Urinary bladder (tissue), 4 donors: ENCODE data around the gene RNU1-2. TPM values are rescaled to one million over a fixed set of nuclear protein-coding genes. Genes with fewer than 3 reads are reported as not detected.
"Not testable (repeated sequence)": the region's sequence is repeated elsewhere in the genome, so short reads cannot be mapped to it uniquely, and the experiment has no call there.

Experiments
- DNase-seq: peaks from one replicate; pipeline ENCODE4 v3.0.0-alpha.2; 2015; ENCODE audit errors: extremely low spot score
- H3K27ac ChIP-seq: one replicate; pipeline ENCODE4 v1.5.1; 2013; ENCODE audit warnings: low read depth, mild to moderate bottlenecking, moderate library complexity
- H3K36me3 ChIP-seq: one replicate; pipeline ENCODE4 v1.6.1; 2013; ENCODE audit warnings: mild to moderate bottlenecking, moderate library complexity; ENCODE audit not compliant: insufficient read depth
- H3K4me1 ChIP-seq: one replicate; pipeline ENCODE4 v1.6.1; 2013; ENCODE audit warnings: mild to moderate bottlenecking, moderate library complexity; ENCODE audit not compliant: insufficient read depth
- H3K4me3 ChIP-seq: one replicate; pipeline ENCODE4 v1.5.1; 2013; ENCODE audit warnings: low read depth, low read length
- WGBS: extraction: QIAGEN DNeasy Blood & Tissue Kit; methylation state at CpG from one replicate; pipeline ENCODE4 v1.1.7; 2013; 5-methylcytosine and 5-hydroxymethylcytosine counted together
- polyA plus RNA-seq: library from polyadenylated mRNA; stranded (reverse); fragments of 200-250 nt; gene quantifications from one replicate; pipeline ENCODE4 v1.2.3, GENCODE V29; 2013
- total RNA-seq: library from RNA; depleted of rRNA; stranded (reverse); fragments of >200 nt; gene quantifications from one replicate; pipeline ENCODE4 v1.2.3, GENCODE V29; 2014
- donor health status: healthy with polysubstance abuse.
- donor health status: healthy.

RNU1-2 gene
- total and polyA plus RNA-seq, 2 donors: under 0.01 TPM; not detected in 1

- not testable (repeated sequence) for H3K27ac ChIP-seq, DNase-seq
Observed at GRCh38 chr1:16873076-16873879, 22.5 kb upstream of the RNU1-2 start.

DNA sequence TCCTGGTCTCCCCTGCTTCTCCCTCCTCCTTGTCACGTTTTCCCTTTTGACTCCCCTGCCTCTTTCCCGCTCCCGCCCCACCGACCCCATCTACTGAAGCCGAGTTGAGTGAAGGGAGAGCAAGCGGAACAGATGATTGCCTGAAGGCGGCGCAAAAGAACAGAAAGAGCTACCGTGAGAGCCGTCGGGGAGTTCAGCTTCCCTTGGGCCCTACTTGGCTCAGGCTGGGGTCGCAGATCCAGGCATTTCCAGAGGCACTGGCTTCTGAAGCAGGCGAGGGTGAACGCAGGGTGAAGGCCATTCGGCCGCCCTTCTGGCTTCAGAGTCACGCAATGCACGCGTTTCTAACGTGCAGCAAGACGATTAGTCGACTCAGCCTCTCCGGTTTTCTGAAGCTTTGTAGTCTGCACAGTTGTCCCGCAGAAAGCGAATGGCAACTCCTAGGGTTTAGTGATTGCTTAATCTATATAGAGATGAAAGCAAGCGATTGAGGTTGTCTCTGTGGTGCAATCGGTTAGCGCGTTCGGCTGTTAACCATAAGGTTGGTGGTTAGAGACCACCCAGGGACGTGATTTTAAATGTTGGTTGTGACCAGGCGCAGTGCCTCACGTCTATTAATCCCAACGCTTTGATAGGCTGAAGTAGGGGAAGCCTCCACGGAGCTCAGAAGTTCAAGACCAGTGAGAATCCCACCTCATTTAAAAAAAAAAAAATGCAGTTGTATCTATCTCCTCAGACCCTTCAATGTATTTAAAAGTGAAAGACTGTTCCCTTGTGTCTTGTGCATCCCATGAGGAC lies 20.6 kb upstream of the RNU1-2 start:
- H3K4me3 ChIP-seq, H3K36me3 ChIP-seq, H3K27ac ChIP-seq, H3K4me1 ChIP-seq, DNase-seq: not testable (repeated sequence)
- 49% methylated on average over 31 of the region's 35 CpGs for WGBS

More at GRCh38 chr1:16873076-16873879, 22.5 kb upstream of the RNU1-2 start:
- H3K4me1 ChIP-seq, H3K36me3 ChIP-seq: not testable (repeated sequence)
- 13% methylated on average over 42 of the region's 52 CpGs for WGBS
- H3K4me3 ChIP-seq: peak overlapping the region; percentile 5

DNA sequence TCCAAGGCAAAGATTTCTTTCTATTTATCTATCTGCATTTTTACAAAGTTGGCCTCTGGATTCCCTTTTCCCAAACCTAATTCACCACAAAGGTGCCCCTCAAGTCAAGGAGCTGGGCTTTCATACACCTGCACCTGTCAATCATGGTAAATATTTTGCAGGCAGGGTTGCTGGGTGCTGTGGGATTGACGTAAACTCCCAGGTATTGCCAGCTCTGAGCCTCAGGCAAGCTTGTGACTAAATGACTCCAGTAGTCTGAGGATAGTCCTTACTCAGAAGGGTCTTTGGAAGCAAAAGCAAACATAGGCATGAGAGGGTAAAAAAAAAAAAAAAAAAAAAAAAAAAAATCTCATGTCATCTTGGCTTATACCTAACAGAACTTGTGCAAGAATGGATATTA lies 14.0 kb upstream of the RNU1-2 start:
- H3K4me1 ChIP-seq, H3K4me3 ChIP-seq, H3K27ac ChIP-seq, H3K36me3 ChIP-seq, DNase-seq: not testable (repeated sequence)
- WGBS: 91% methylated on average over 1 of the region's 1 CpG

GRCh38 chr1:16882986-16883385 lies 12.8 kb upstream of the RNU1-2 start:
- Histone ChIP-seq H3K4me3 (no peak overlapping the region), H3K4me1 (no peaks in the 10 kb centered on the region), H3K36me3 (no peaks in the 10 kb centered on the region), H3K27ac (no peak overlapping the region)
- DNase-seq: no peak
- 55% methylated on average over 4 of the region's 4 CpGs for WGBS

- DNase-seq, H3K27ac ChIP-seq, H3K4me1 ChIP-seq, H3K4me3 ChIP-seq, H3K36me3 ChIP-seq: not testable (repeated sequence)
- 74% methylated on average over 5 of the region's 5 CpGs for WGBS
Observed at GRCh38 chr1:16884487-16884886, 11.3 kb upstream of the RNU1-2 start.

DNA sequence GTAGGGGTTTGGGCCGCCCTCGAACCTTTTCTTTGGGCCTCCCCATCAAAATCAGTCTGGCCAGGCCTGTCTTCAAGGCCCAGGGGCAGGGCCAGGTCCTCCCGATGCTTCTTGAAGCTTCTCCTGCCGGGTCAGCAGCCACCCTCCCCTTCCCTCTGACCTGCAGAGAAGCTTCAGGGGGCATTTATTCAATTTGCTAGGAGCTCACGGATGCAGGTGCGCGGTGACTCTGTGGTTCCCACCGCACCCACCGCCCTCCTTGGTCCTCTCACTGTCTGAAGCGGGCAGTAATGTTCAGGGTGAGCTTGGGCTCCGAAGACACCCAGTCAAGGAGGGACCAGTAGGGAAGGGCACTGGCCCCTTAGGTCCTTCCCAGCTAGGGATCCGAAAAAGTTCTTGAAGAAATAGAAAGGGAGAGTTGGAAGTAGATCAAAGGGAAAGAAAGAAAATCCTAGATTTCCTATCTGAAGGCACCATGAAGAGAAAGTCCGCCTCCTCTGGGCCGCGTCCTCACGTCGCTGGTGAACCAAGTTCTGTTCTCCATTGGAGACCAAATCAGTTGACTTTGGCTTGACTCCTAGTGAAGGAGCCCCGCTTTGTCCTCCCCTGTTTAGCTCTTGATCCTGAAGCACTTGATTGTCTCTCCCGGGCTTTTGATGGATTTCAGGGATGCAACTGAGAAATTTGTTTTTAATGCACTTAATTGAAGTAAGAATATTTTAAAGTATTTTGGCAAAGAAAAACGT lies 8.7 kb upstream of the RNU1-2 start:
- WGBS: 91% methylated on average over 20 of the region's 20 CpGs
- H3K27ac ChIP-seq: no peak overlapping the region
- no peak overlapping the region for H3K4me3 ChIP-seq
- no peak for DNase-seq
- no peaks in the 10 kb centered on the region for H3K36me3 ChIP-seq
- no peaks in the 10 kb centered on the region for H3K4me1 ChIP-seq

GRCh38 chr1:16888860-16889816 lies 6.6 kb upstream of the RNU1-2 start:
- 17% methylated on average over 63 of the region's 63 CpGs for WGBS
- H3K27ac ChIP-seq: peak overlapping the region; percentile 80
- peak overlapping the region; percentile 42 for H3K4me3 ChIP-seq
- peak; percentile 77 for DNase-seq
- H3K4me1 ChIP-seq: no peaks in the 10 kb centered on the region
- no peaks in the 10 kb centered on the region for H3K36me3 ChIP-seq

DNA sequence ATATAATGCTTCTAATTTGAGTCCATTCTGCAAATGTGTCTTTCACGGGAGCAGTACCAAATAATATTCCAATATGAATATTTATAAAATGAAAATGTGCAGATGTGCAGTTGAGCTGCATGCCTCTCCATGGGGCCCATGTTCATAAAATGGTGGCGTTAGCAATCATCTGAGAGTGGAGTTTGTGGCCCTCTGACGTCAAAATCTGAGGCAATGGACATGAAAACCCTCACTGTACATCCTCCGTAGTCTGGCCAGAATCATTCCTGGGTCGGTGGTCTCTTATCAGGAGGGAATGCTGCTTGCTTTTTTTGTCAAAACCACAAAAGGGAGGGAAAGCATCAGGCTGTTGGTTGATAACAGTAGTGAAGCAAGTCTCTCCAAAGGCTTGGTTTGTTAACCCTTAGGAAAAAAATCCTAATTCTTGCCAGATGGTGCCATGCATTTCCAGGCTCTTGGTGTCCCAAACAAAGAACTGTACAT lies 5.2 kb upstream of the RNU1-2 start:
- not testable (repeated sequence) for DNase-seq, H3K4me3 ChIP-seq, H3K27ac ChIP-seq, H3K36me3 ChIP-seq, H3K4me1 ChIP-seq
- 63% methylated on average over 5 of the region's 5 CpGs for WGBS

DNA sequence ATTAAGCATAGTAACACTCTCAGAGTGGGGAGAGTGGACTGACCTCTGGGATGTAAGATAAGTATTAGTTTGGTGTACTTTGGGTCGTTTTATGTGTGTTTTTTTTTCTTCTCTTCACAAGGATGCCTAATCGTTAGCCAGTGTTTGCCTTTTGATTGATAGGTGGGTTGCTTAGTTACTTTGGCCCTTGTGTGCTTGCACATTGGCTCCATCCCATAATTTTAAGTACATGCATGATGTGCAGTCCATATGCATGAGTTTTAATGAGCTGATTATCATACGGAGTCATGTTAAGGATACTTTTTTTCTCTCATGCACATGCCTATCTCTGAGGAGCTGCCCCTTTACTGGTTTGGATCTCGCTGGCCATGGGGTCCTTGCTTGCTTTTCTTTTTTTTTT lies 4.7 kb upstream of the RNU1-2 start:
- not testable (repeated sequence) for H3K36me3 ChIP-seq, H3K4me1 ChIP-seq, H3K4me3 ChIP-seq, H3K27ac ChIP-seq, DNase-seq
- 57% methylated on average over 4 of the region's 4 CpGs for WGBS

DNA sequence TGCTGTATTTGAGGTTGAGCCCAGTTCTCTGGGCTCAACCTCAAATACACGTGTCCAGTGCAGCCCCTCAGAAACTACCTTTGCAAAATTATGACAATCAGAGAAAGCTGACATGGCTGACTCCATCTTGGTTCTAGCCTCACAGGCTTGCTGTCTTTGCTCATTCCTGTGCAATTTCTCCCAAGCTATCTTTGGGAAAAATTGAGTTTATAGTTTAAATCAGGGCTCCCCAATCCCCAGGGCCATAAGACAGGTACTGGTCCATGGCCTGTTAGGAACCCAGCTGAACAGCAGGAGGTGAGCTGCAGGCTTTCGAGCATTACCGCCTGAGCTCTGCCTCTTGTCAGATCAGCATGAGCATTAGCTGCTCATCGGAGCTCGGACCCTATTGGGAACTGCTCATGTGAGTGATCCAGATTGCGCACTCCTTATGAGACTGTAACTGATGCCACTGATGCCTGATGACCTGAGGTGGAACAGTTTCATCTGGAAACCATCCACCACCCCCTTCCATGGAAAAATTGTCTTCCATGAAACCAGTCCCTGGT lies 2.7 kb upstream of the RNU1-2 start:
- not testable (repeated sequence) for H3K36me3 ChIP-seq, H3K4me1 ChIP-seq, H3K4me3 ChIP-seq, H3K27ac ChIP-seq, DNase-seq
- 75% methylated on average over 6 of the region's 6 CpGs for WGBS

DNA sequence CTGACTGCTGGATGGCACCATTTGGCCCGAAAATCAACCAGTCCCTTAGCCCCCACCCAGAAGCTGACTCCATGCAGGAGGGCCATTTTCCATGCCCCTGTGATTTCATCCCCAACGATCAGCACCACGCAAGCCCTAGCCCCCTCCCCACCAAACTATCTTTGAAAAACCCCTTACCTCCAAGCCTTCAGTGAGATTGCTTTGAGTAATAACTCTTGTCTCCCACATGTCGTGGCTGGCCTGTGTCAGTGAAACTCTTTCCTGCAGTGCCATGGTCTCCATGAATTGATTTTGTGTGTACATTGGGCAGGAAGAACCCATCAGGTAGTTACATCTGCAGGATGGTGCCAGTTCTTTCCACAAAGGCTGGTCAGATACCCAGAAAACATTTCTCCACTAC lies 2.0 kb upstream of the RNU1-2 start:
- H3K36me3 ChIP-seq, H3K4me1 ChIP-seq, H3K4me3 ChIP-seq, DNase-seq, H3K27ac ChIP-seq: not testable (repeated sequence)
- 73% methylated on average over 4 of the region's 4 CpGs for WGBS

DNA sequence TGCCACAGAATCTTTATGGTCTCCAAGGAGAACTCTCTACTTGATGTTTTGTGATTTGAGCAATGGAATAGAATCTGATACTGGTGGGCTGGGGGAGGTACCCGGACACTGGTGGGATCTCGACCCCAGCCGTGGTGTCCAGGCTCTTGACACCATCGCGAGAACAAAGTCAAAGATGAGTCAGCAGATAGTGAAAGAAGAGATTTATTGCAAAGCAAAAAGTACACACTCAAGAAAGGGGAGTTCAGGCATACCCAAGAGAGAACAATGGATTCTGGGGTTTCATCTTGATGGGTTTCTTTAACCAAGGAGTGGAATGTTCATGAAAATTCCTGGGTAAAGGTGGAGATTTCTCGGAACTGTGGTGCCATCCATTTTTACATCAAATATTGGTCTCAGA lies 1.4 kb upstream of the RNU1-2 start:
- H3K27ac ChIP-seq, H3K36me3 ChIP-seq, H3K4me3 ChIP-seq, H3K4me1 ChIP-seq, DNase-seq: not testable (repeated sequence)
- WGBS: 81% methylated on average over 6 of the region's 6 CpGs
